HG02970 (cell line): Measurements from ENCODE around the gene C1orf105.
"Not testable (repeated sequence)": the region's sequence is repeated elsewhere in the genome, so short reads cannot be mapped to it uniquely, and the experiment has no call there.

Experiments
- ATAC-seq: cut with Tn5 transposase; IDR thresholded peaks from one replicate; pipeline ENCODE4 v1.9.1; 2021; ENCODE audit warnings: mild to moderate bottlenecking, moderate library complexity, moderate number of reproducible peaks; ENCODE audit not compliant: unreplicated experiment, low FRiP score

C1orf105 gene, protein sequence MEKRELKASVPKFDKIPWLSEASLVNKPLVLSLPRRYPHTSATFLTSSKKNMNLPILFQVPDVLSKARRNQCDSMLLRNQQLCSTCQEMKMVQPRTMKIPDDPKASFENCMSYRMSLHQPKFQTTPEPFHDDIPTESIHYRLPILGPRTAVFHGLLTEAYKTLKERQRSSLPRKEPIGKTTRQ

DNA sequence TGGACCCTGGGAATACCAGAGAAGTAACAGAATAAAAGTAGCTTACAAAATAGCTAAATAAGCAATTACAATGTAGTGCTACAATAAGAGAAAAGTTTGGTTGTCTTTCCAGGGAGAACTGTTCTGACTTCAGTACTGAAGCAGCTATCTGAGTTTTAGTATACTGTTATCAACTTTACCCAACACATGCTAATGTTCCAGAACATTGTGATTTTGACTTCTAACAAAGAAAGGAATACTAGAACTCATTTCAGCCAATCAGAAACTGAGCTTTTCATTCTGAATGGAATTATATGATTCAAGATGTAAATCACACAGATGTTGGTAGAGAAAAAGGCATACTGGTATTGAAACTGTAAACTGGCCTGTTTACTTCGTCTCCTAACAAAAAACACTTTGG is at the start of gene C1orf105:
Gene C1orf105 (plus strand): TSS at position 301 of the 400 bp plus-strand sequence. CDS start 201 bp downstream, outside the sequence.
- no peak for ATAC-seq

DNA sequence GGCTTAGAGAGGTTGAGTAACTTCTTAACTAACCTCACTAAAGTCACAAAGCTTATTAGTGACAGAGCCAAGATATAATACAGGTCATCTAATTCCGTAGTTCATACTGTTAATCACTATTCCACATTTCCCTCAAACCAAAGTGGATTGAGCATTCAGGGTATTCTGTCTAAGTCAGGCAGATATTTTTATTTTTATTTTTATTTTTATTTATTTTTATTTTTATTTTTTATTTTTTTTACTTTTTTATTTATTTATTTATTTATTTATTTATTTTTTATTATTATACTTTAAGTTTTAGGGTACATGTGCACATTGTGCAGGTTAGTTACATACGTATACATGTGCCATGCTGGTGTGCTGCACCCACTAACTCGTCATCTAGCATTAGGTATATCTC is 48.8 kb upstream of the C1orf105 start:
- not testable (repeated sequence) for ATAC-seq

GRCh38 chr1:172373864-172374263 is 46.6 kb upstream of the C1orf105 start:
- no peak for ATAC-seq

DNA sequence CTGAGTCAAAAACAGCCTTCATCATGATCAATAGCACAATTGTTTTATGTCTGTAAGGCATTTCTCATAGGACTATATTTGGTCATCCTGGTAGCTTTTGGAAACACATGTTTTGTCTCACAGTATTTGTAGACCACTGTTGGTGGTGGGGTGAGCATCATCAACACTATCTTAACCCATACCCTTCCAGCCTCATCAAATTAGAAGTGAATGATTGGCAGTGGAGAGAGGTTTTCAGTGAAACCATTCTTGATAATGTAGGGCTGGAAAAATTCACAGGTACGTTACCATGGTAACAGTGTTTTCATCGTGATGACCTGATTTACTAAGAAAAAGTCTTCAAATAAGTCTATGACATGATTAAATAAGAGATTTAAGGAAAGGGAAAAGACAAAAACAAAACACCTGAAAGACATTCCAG is 45.3 kb upstream of the C1orf105 start:
- ATAC-seq: no peak

GRCh38 chr1:172376431-172376830 is 44.1 kb upstream of the C1orf105 start:
- no peak for ATAC-seq

DNA sequence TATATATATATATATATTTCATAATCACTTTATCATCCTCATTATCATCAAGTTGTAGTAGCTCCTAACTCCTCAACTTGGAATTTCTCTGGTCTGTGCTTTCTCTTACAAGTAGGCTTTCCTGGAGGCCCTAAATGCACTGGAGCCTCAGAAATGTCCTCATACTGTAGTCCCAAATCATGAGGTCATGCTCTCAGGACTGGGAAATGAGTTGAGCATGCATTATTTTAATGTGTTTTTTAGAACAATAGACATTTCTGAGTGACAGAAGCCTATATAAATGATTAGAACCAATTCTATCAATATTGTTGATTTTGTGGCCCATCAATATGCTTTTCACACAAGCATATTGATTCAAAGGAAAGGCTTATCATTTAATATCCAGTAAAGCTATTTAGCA is 42.9 kb upstream of the C1orf105 start:
- ATAC-seq: no peak

- ATAC-seq: no peak
These were observed 42.2 kb upstream of the C1orf105 start for GRCh38 chr1:172378109-172378760.

GRCh38 chr1:172380441-172381244 is 39.8 kb upstream of the C1orf105 start:
- ATAC-seq: peak; percentile 71

DNA sequence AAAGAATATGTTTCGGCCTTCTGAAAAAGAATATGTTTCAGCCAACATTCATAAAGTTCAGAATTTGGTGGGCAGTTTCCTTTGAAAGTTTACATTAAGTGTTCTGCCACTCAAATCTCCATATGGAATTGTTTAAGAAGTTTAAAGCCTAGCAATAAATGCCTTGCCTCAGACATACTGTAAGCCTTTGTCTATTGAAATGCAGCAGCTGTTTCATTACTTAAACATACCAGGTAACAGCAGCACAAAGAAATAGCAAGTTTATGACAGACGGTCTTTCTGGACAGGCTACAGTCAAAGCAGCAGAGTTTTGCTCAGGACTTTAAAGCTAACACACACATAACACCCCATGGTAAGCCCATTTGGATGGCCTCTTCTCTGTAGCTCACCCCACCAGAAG is 38.5 kb upstream of the C1orf105 start:
- no peak for ATAC-seq

DNA sequence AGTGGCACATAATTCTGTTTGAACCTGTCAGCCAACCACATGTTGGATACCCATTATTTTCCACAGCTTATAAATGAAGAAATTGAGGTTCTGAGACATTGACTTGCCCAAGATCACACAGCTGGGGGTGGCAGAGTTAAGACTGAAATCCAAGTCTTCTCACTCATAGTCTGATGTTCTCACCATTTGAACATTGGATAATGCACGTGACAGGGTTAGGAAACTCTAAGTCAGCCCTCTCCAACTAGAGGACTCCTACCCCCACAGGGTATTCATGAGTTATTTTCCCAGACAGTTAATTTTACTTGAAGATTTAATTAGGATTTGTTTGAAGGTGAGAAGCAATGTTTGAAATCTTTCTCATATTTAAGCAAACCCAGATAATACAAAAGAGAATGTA is 38.1 kb upstream of the C1orf105 start:
- no peak for ATAC-seq

DNA sequence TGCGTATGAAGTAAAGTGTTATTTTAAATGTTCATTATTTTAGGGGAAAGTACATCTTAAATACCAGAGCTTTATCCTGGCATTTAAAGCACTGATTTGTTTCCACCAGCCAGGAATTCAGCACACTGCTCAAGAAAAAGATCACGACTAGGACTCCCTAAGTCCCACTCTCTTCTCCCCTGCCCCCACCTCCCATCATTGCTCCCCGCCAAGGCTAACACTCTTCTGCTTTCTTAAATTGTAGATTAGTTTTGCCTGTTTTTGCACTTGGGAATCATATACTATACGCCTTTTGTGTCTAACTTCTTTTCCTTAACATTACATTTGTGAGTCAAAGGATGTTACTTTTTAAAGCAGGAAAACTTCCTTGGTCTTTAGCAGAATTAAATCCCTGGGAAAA is 37.5 kb upstream of the C1orf105 start:
- no peak for ATAC-seq

DNA sequence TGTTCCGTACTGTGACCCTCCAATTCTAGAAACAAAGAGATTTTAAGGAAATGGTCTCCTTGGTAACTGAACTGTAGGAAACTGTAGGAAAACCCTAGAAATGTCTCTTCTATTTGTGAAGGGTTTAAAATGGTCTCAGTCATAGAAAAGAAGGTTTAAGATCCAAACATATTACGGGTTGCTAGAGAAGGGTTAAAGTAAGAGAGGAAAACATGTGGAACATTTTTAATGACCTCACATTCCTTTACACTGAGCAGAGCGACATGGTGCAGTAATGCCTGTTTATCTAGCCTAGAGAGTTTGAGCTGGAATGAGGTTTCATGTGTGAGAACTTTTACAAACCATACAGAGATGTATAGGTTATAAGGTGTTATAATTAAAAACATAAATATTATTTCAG is 36.9 kb upstream of the C1orf105 start:
- ATAC-seq: no peak

GRCh38 chr1:172384656-172385055 is 35.8 kb upstream of the C1orf105 start:
- ATAC-seq: no peak

GRCh38 chr1:172386046-172386445 is 34.4 kb upstream of the C1orf105 start:
- ATAC-seq: no peak

DNA sequence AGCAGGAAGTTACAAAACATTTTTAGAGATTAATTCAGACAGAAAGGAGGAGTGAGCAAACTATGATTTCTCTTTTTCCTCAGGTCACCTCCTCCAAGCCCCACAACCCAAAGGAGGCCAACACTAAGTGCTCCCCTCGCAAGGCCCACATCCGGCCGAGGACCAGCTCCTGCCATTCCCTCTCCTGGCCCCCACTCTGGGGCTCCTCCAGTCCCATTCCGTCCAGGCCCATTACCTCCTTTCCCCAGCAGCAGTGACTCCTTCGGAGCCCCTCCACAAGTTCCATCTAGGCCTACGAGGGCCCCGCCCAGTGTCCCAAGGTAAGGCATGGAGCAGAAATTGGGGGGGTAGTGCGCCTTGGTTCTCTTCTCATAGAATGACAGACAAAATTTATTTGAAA is 32.0 kb upstream of the C1orf105 start:
- no peak for ATAC-seq

DNA sequence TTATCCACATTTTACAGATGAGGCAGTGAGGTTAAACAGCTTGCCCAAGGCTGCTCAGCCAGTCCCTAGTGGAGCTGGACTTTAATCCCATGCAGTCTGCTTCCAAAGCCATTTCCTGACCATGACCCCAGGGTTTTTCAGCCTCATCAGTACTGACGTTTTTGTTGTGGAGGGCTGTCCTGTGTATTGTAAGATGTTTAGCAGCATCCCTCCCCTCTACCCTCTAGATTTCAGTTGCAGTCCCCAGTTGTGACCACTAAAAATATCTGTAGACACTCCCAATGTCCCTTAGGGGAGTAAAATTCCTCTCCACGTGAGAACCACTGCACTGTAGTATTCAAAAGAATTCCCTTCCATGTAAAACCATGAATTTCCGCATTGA is 30.2 kb upstream of the C1orf105 start:
- ATAC-seq: no peak

DNA sequence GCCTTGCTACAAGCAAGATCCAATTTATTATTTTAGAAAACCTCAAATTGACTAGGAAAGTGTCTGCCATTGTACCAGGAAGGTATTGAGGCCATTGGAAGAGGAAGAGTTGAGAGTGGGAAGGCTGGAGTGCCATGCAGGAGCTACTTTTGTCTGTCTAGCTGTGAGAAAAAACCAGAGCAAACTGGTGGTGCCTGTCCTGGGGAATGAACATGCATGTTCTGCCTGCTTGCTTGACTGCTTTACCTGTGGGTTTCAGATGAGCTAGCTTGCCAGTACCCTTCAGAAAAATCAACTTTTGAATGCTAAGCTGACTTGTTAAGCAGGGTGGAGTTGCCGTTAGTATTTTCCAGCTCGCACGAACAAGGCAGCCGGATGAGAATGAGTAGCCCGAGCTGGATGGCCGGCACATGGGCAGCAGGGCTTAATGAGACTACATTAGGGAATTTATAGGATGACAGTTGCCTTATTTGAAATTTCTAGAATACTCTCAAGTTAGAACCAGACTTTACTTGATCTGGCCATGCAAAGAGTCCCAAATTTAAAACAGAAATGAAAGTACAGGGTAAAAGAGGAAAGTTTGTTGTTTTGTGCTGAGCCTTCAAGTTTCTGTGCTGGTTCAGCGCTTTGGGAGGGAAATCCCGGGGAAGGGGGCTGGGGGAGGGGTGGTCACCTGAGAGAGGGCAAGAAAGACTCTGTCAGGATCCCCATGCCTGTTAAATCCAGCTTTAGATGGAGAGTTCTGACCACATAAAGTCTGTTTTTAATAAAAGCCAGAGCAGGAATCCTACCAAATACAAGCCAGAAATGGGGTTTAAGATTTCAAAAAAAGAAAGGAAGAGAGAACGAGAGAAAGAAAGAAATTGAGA is 29.6 kb upstream of the C1orf105 start:
- no peak for ATAC-seq

DNA sequence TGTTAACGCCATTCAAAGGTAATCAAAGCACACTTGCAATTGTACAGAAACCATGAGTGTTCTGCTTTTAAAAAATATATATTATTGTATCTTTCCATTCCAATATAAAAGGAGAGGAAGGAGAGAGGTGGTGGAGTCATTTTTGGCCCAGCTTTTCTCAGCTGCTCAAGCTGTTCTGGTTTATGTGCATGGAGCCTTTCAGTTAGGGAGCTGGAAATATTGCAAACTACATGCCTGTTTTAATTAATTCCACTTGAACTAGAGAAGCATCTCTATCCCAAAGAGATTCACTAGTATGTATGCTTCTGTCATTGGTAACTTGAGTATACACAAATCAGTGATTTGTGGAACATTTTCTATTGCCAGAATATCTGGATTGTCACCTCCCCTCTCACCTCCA is 28.5 kb upstream of the C1orf105 start:
- no peak for ATAC-seq

DNA sequence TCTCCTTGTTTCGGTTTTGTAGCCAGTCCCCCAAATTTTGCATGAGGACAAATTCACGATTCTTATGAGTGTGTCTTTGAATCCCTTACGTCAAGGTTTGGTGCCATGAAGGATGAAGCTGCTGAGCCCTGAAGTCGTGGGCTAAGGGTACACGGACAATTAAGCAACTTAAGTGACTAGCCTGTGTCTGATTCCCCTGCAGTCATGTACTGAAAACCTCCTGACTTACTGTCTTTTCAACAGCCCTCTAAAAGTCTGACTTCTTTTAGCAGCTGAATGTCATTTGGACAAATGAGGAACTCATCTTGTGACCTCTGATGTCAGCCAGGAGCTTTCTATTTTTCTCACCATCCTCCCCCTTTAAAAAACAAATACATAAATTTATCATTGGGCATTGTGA is 27.1 kb upstream of the C1orf105 start:
- no peak for ATAC-seq

DNA sequence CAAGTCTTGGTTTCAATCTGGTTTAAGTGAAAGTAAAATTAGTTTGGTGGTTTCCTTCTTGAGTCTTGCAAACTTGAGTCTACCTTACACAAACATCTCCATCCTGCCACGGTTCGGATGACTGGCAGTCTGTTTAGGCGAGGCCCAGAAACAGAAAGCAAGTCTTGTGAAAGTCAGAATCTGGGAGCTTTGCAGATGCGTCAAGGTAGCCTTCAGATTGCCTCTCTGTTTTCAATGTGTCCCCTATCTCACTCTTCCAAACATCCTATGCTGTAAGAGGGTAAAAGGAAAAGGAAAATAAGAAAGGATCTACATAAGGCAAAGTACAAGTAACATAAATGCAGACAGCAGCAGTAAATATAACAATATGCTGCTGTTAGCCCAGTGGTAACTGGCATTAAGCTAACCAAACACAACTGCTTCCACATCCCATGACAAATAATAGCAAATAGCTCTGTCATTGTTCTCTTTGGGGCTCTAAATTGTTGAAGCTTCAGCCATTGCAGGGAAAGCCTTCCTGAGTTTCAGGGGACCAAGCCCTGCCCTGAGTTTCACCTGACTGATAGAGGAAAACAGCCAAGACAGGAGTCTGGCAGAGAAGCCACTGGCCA is 26.2 kb upstream of the C1orf105 start:
- ATAC-seq: peak; percentile 79
